Body of pancreas (tissue), 4 donors: Measurements from ENCODE around the gene MALAT1. TPM values are rescaled to one million over a fixed set of nuclear protein-coding genes. Genes with fewer than 3 reads are reported as not detected.
"Not testable (repeated sequence)": the region's sequence is repeated elsewhere in the genome, so short reads cannot be mapped to it uniquely, and the experiment has no call there.

ENCODE experiments used
- ATAC-seq: fragments of 150-250 bp; one replicate; pipeline ENCODE4 v1.9.1; 2016
- DNase-seq, 4 donors: peaks; one replicate each; pipeline ENCODE4 v3.0.0-alpha.2; 2019
- H3K27ac ChIP-seq, 4 donors: fragments of 200-600 bp; sonication (generic); 1 replicate in 3 of 4; 2 replicates in 1 of 4; pipeline versions ENCODE4 v1.5.1 to v1.6.1; 2016 to 2019; ENCODE audit warnings: mild to moderate bottlenecking in 1 of 4, mixed read lengths in 1 of 4, moderate library complexity in 1 of 4
- H3K27me3 ChIP-seq, 2 donors: fragments of 200-600 bp; sonication (generic); one replicate each; pipeline ENCODE4 v1.6.0; 2016; ENCODE audit warnings: mild to moderate bottlenecking in 1 of 2
- H3K36me3 ChIP-seq, 2 donors: fragments of 200-600 bp; sonication (generic); replicated peaks in 1 of 2; 2 replicates each; pipeline ENCODE4 v1.5.1; 2016; ENCODE audit warnings: low read depth in 2 of 2; ENCODE audit not compliant: insufficient read depth in 1 of 2
- H3K4me1 ChIP-seq: fragments of 200-600 bp; sonication (generic); one replicate; pipeline ENCODE4 v1.6.0; 2016
- H3K4me3 ChIP-seq, 2 donors: fragments of 200-600 bp; sonication (generic); 1 replicate in 1 of 2; 2 replicates in 1 of 2; pipeline ENCODE4 v1.5.1; 2016 to 2019
- H3K9me3 ChIP-seq, 3 donors: fragments of 200-600 bp; sonication (generic); 1 replicate in 2 of 3; 2 replicates in 1 of 3; pipeline ENCODE4 v1.5.1; 2016
- POLR2A ChIP-seq, 3 donors: fragments of 450-650 bp; IDR thresholded peaks; one replicate each; pipeline ENCODE4 v1.6.1; 2016; ENCODE audit warnings: antibody characterized with exemption in 3 of 3, mild to moderate bottlenecking in 2 of 3
- WGBS, 2 donors: methylation state at CpG; one replicate each; pipeline ENCODE4 v1.1.5; 2017; 5-methylcytosine and 5-hydroxymethylcytosine counted together
- intact Hi-C: fragments of 100-400 bp; cut with DNase I; formaldehyde crosslinking; loops from one replicate; pipeline ENCODE4 v1.15.1; 2023
- total RNA-seq, 2 donors: library from RNA; depleted of rRNA; stranded (reverse); fragments of >200 nt; gene quantifications; one replicate each; pipeline ENCODE4 v1.1.0, GENCODE V29; 2016
- TF ChIP-seq, protein P1 (sequence below), 7 experiments: fragments of 450-650 bp in 4 of 7; fragments of 200-600 bp in 3 of 7; sonication (generic) in 3 of 7; IDR thresholded peaks; one replicate each; pipeline ENCODE4 v1.5.1; 2016 to 2019; ENCODE audit warnings: antibody characterized with exemption in 7 of 7

MALAT1 gene
- total RNA-seq, 2 donors from 2014 or later: 10,129 to 14,092 TPM

DNA sequence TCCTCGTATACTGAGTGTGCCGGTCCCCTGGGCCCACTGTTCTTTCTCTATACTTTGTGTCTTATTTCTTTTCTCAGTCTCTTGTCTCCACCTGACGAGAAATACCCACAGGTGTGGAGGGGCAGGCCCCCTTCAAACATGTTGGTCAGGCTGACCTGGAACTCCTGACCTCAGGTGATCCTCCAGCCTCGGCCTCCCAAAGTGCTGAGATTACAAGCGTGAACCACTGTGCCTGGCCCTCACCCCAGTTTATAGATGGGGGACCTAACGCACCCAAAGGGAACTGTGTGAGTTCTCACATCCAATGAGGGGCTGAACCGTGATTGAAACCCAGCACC is 24.8 kb downstream of the MALAT1 start:
- ATAC-seq, H3K4me3 ChIP-seq, H3K9me3 ChIP-seq, H3K36me3 ChIP-seq, H3K27me3 ChIP-seq, intact Hi-C loops, DNase-seq: not testable (repeated sequence)
- peak overlapping the region in 2 of 4 donors; percentile 8 to 13 for H3K27ac ChIP-seq
- peaks cover 27% of the 10 kb centered on the region for H3K4me1 ChIP-seq
- 85 to 94% methylated on average over 7 of the region's 7 CpGs for WGBS, 2 donors

DNA sequence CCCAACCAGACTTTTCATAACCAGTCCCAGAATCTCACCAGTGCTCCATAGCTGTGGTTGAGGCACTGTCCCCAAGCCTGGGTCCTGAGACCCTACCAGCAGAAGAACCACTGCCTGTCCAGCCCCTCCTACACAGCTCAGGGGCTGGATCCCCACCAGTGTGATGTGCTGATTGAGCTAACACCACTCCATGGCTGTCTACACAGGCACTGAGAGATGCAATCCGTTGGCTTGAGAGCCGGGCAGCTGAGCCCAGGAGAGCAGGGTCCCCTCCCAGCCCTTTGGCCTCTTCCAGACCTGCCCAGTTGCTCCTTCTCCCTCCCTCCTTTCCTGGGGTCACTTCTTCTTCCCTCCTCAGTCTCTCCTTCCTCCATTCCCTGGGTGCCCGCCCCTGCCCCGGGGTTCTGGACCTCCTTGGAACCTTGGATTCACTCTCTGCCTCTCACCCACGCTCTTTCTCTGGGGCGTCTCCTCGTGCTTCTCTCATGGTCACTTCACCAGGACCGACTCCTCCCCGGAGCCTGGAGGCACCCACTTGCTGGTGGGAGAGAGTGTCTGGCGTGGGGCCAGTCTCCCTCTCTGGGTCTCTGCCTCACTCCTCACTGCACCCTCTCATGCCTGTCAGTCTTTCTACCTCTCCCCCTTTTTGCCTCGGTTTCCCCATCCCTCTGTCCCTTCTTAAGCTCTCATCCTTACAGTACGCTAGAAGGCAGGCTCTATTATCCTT is 25.3 kb downstream of the MALAT1 start:
- H3K4me3 ChIP-seq: no peak overlapping the region
- intact Hi-C loops: no loop called here
- H3K9me3 ChIP-seq: no peaks in the 10 kb centered on the region
- ATAC-seq: peak; percentile 13
- TF ChIP-seq POLR2A (IDR thresholded peaks at IDR 0.05): no peak
- TF ChIP-seq, protein P1, sequence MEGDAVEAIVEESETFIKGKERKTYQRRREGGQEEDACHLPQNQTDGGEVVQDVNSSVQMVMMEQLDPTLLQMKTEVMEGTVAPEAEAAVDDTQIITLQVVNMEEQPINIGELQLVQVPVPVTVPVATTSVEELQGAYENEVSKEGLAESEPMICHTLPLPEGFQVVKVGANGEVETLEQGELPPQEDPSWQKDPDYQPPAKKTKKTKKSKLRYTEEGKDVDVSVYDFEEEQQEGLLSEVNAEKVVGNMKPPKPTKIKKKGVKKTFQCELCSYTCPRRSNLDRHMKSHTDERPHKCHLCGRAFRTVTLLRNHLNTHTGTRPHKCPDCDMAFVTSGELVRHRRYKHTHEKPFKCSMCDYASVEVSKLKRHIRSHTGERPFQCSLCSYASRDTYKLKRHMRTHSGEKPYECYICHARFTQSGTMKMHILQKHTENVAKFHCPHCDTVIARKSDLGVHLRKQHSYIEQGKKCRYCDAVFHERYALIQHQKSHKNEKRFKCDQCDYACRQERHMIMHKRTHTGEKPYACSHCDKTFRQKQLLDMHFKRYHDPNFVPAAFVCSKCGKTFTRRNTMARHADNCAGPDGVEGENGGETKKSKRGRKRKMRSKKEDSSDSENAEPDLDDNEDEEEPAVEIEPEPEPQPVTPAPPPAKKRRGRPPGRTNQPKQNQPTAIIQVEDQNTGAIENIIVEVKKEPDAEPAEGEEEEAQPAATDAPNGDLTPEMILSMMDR (IDR thresholded peaks at IDR 0.05): no peak
- H3K27me3 ChIP-seq: no peaks in the 10 kb centered on the region
- 35 to 46% methylated on average over 12 of the region's 12 CpGs for WGBS, 2 donors
- peaks cover 30% of the 10 kb centered on the region for H3K4me1 ChIP-seq
- DNase-seq: peak; percentile 46 to 56 (median 53)
- H3K27ac ChIP-seq: peak overlapping the region; percentile 8 to 66 (median 34)
- H3K36me3 ChIP-seq: no peaks in the 10 kb centered on the region

DNA sequence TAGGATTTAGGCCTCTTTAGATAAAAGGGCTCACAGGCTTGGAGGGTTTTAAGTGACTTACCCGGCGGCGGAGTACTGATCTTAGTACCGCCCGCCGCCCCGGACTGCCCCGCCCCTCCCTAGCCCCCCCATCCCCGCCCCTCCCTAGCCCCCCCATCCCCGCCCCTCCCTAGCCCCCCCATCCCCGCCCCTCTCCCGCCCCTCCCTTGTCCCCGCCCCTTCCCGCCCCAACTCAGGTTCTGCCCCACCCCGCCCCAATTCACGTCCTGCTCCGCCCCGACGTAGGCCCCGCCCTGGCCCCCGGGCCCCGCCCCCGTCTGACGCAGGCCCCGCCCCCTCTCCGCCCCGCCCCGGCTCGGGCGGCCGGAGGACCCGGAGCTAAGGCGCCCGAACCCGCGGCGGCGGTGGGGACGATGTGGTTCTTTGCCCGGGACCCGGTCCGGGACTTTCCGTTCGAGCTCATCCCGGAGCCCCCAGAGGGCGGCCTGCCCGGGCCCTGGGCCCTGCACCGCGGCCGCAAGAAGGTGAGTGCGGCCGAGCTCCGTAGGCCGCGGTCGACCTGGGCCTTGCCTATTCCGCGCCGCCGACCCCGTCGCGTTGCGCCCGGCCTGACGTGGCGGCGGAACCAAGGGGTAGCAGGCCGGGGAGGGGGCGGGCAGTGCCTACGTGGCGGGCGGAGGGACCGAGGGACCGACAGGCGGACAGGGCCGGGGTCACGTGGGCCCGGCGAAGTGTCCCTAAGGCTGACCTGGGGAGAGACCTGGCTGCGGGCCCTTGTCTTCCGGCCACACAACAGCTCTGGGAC is 26.1 kb downstream of the MALAT1 start, which contains the start of gene SCYL1:
SCYL1 (plus strand) TSS at position 343 of the 805 bp plus-strand sequence; CDS start at position 414, 71 bp downstream.
- H3K27ac ChIP-seq: peak within 1 kb of the TSS; percentile 57 to 90 (median 80)
- H3K36me3 ChIP-seq: no peaks in the 10 kb centered on the region
- peak; percentile 93 for ATAC-seq
- peak; percentile 75 to 84 (median 82) for DNase-seq
- TF ChIP-seq, protein P1 (IDR thresholded peaks at IDR 0.05): no peak
- peak; percentile 32 to 75 (median 60) for TF ChIP-seq POLR2A (IDR thresholded peaks at IDR 0.05)
- 1% methylated on average over 33 to 70 of the region's 82 CpGs for WGBS, 2 donors
- peaks cover 34% of the 10 kb centered on the region for H3K4me1 ChIP-seq
- H3K4me3 ChIP-seq: peak within 1 kb of the TSS; percentile 56 to 64
- H3K9me3 ChIP-seq: no peaks in the 10 kb centered on the region
- intact Hi-C loops: no loop called here
- H3K27me3 ChIP-seq: no peaks in the 10 kb centered on the region

DNA sequence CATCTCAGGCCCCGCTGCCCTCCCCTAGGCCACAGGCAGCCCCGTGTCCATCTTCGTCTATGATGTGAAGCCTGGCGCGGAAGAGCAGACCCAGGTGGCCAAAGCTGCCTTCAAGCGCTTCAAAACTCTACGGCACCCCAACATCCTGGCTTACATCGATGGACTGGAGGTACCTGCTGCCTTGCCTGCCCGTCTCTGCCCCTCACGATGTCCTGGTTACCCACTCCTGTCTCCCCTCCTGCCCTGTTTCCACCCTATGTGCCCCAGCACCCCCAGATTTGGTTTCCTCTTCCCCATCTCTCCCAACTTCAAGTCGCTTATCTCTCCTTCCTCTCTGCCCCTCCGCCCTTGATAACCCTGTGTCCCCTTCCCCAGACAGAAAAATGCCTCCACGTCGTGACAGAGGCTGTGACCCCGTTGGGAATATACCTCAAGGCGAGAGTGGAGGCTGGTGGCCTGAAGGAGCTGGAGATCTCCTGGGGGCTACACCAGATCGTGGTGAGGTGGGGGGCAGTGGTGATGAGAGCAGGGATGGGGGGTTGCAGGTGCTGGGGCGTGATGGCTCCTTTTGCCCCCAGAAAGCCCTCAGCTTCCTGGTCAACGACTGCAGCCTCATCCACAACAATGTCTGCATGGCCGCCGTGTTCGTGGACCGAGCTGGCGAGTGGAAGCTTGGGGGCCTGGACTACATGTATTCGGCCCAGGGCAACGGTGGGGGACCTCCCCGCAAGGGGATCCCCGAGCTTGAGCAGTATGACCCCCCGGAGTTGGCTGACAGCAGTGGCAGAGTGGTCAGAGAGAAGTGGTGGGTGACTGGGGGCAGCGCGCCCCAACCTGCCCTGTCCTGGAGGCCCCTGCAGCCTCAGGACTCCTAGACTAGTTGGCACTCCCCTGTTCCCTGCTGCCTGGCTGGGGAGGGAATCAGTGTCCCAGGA is 27.0 kb downstream of the MALAT1 start:
- Histone ChIP-seq H3K4me3 (peak overlapping the region; percentile 56 to 64), H3K27me3 (no peaks in the 10 kb centered on the region), H3K27ac (peak overlapping the region in 3 of 4 donors; percentile 72 to 90 (median 89)), H3K9me3 (no peaks in the 10 kb centered on the region), H3K36me3 (peaks cover 0 to 3% of the 10 kb centered on the region in 2 donors), H3K4me1 (peaks cover 34% of the 10 kb centered on the region)
- ATAC-seq (no peak), DNase-seq (no peak)
- 36 to 42% methylated on average over 26 to 31 of the region's 31 CpGs for WGBS, 2 donors
- no peak for TF ChIP-seq POLR2A (IDR thresholded peaks at IDR 0.05)
- TF ChIP-seq, protein P1 (IDR thresholded peaks at IDR 0.05): no peak
- intact Hi-C loops: no loop called here
